Activated CD4-positive, alpha-beta T cell treated with anti-CD3 and anti-CD28 coated beads, Interleukin-2, amount 50 U/mL, for 1 hour (primary cell): ENCODE measurements around the gene BORCS6.
A peak's percentile ranks its signal among the peaks of the same experiment; 100 is the strongest.

ENCODE experiments used
- DNase-seq: peaks from one replicate; pipeline ENCODE4 v3.0.0-alpha.2; 2020

The BORCS6 gene

DNA sequence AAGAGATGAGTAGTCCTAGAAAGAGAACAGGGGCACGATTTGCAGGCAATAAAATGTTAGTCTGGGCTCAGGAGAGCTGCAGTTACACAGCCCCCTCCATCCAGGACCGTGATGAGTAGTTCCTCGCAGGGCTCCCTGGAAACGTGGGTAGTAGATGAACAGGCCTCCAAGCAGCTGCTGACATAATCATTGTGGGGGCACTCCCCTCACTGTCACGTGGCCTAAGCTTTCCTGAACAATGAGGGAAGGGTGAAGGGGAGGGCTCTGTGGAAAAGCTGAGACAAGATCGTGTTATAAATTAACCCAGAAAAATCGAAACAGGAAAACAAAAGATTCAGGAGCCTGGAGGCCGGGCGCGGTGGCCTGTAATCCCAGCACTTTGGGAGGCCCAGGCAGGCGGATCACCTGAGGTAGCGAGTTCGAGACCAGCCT is 36.4 kb downstream of the BORCS6 start:
- DNase-seq, result no peak

GRCh38 chr17:8153031-8153451 is 36.9 kb downstream of the BORCS6 start:
- DNase-seq, result no peak

- DNase-seq, result peak; percentile 85
Observed at GRCh38 chr17:8152112-8152775, 37.7 kb downstream of the BORCS6 start, which contains the start of gene PER1. TSS of gene PER1 (minus strand) at chr17:8152404. CDS start at chr17:8150706, 1,698 bp downstream.

DNA sequence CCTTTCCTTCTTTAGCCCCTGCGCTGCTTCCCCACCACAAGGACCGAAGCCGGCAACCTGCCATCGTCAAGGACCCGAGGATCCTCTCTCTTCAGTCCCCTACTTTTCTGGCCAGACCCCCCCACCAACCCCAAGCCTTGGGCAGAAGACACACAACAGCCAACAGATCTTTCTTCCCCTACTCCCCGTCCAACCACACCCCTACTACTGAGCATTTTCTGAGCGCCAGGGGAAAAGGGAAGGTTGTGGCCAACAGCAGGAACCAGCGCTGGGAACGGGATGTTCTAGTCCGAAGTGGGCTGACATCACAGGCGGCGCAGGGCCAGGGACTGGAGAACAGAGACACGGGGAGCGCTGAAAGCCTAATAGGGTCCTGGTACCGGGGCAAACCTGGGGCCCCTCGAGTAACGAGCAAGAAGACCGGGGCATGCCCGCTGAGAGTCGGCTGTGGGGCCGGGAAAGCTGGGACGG is 38.3 kb downstream of the BORCS6 start:
- DNase-seq, result no peak

- peak; percentile 88 for DNase-seq
Observed at GRCh38 chr17:8151120-8151640, 38.8 kb downstream of the BORCS6 start.

GRCh38 chr17:8150194-8151119 is 39.5 kb downstream of the BORCS6 start:
- DNase-seq, result no peak

- DNase-seq, result no peak
Observed at GRCh38 chr17:8149419-8150193, 40.4 kb downstream of the BORCS6 start.

GRCh38 chr17:8148560-8148959 is 41.4 kb downstream of the BORCS6 start:
- DNase-seq, result no peak

DNA sequence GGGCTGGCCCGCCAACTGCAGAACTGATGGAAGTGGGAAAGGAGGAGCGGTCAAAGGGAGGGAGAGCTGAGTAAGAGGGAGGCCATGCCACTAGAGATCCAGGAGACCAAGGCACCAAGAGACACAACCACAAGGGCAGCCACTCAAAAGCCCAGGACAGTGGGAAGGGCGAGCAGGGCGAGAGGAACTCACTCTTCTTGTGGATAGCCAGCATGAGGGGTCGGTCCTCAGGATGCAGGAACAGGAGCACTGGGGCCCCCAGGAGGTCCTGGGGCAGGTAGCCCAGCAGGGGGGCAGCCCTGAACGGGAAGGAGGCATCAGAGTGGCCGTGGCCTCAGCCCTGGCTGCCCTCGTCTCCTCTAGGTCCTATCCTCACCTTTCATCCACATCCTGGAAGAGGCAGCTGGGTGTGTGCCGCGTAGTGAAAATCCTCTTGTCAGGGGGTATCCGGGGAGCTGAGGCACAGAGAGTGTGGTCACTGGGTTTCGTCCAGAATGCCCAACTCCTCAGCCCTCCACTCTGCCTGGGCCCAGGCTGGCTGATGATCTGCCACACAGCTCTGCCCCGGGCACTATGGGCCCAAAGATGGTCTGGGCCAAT is 42.1 kb downstream of the BORCS6 start:
- no peak for DNase-seq

- DNase-seq, result no peak
Observed at GRCh38 chr17:8147141-8147804, 42.7 kb downstream of the BORCS6 start.

DNA sequence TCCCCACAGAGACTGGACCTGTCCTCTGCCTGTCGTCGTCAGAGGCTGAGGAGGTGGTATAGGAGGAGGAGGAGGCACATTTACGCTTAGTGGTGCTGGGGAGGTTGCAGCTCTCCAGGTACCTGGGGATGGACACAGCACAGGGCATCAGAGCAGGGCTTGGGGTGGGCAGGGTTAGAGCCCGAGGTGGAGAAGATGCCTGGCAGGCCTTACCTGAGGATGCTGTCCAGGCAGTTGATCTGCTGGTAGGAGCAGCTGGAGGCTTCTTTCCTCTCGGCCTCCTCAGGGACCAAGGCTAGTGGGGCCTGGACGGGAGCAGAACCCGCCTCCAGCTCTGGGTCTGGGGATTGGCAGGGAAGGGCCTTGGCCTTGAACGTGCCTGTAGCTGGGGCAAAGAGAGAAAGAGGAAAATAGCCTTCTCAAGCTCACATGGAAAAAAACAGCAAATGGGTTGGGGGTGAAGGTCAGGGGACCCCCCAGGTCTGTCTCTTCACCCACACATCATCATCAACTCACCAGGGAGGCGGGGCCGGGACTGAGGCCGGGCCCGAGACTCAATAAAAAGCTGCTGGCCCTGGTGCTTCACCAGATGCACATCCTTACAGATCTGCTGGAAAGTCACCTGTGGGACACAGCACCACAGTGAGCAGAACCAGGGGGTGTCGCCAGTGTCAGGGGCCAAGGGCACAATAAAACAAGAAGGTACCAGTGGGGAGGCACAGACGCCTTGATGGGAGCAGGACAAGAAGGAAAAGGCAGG is 43.4 kb downstream of the BORCS6 start:
- no peak for DNase-seq

DNA sequence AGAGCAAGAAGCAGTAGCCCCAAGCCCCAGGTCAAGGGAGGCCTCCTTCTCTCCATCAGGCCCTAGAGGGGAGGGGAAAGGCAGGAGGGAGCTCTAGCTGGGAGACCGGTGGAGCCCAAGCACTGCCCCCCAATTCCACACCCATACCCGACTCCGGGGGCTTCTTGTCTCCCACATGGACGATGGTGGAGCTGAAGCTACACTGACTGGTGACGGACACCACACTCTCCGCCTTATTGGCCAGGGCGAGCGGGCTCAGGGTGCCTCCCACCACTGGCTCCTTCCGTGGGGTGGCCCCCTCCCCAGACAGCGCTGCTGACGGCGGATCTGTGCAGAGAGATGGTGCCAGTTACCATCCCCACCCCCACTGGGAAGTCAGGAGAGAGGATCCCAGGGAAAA is 44.2 kb downstream of the BORCS6 start:
- no peak for DNase-seq

GRCh38 chr17:8144401-8145231 is 45.4 kb downstream of the BORCS6 start:
- DNase-seq, result no peak

GRCh38 chr17:8143581-8144400 is 46.2 kb downstream of the BORCS6 start:
- no peak for DNase-seq

GRCh38 chr17:8142887-8143580 is 46.9 kb downstream of the BORCS6 start:
- DNase-seq, result no peak

- DNase-seq, result no peak
Observed at GRCh38 chr17:8142158-8142886, 47.7 kb downstream of the BORCS6 start.

DNA sequence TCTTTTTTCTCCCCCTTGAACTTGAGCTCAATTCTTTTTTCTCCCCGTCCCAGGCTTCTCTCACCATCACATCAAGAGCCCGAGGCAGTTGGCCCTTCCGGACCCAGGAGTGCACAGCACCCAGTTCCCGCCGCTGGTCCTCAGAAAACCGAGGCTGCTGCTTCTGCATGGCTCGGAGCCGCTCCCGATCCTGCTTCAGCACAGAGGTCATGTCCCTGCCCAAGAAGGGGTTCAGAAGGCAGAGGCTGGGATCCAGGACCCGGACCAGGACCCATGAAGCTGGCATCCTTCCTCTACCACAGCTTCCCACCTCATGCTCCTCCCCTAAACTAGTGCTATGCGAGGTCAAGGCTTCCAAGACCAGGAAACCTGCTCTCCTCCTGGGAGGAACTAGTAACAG is 48.2 kb downstream of the BORCS6 start:
- DNase-seq, result no peak

- no peak for DNase-seq
Observed at GRCh38 chr17:8141045-8141444, 48.9 kb downstream of the BORCS6 start.
